ENCODE results near the gene GPI.

DNA sequence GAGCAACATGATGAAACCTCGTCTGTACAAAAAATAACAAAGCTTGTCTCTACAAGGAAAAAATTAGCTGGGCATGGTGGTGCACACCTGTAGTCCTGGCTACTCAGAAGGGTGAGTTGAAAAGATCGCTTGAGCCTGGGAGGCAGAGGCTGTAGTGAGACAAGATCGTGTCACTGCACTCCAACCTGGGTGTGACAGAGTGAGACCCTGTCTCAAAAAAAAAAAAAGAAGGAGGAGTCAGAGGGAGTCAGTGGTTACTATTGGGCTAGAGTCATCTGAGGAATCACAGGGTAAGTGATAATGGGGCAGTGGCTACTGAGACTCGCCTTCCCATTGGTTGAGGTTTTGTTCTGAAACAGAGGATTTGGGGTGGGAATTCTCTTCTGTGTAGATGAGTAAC is 1.9 kb upstream of the GPI start:
- TF ChIP-seq, protein P1, sequence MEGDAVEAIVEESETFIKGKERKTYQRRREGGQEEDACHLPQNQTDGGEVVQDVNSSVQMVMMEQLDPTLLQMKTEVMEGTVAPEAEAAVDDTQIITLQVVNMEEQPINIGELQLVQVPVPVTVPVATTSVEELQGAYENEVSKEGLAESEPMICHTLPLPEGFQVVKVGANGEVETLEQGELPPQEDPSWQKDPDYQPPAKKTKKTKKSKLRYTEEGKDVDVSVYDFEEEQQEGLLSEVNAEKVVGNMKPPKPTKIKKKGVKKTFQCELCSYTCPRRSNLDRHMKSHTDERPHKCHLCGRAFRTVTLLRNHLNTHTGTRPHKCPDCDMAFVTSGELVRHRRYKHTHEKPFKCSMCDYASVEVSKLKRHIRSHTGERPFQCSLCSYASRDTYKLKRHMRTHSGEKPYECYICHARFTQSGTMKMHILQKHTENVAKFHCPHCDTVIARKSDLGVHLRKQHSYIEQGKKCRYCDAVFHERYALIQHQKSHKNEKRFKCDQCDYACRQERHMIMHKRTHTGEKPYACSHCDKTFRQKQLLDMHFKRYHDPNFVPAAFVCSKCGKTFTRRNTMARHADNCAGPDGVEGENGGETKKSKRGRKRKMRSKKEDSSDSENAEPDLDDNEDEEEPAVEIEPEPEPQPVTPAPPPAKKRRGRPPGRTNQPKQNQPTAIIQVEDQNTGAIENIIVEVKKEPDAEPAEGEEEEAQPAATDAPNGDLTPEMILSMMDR (IDR thresholded peaks at IDR 0.05): no peak
- TF ChIP-seq POLR2AphosphoS5 (IDR thresholded peaks at IDR 0.05; ENCODE audit: low read depth, low read length) (no peak), REST (IDR thresholded peaks at IDR 0.05; ENCODE audit: insufficient read depth in 1 of 2, low read depth in 2 of 2, low read length in 1 of 2) (no peak)

Data from Panc1 (cell line).